ENCODE results near the gene PBLD.

Gene PBLD

DNA sequence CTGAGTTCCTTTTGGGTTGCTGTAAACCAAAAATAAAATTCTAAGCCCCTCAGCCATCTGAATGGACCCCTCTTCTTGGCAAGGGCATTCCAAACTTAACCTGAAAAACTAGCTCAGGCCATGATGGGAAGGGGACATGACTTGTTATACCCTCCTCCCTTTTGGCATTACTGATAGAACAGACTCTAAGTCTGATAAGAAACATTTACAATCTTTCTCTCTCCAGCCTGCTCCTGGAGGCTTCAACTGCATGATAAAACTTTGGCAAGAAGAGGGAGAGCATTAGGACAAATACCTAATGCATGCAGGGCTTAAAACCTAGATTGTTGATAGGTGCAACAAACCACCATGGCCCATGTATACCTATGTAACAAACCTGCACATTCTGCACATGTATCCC is 59.9 kb downstream of the PBLD start:
- TF ChIP-seq, protein P1, sequence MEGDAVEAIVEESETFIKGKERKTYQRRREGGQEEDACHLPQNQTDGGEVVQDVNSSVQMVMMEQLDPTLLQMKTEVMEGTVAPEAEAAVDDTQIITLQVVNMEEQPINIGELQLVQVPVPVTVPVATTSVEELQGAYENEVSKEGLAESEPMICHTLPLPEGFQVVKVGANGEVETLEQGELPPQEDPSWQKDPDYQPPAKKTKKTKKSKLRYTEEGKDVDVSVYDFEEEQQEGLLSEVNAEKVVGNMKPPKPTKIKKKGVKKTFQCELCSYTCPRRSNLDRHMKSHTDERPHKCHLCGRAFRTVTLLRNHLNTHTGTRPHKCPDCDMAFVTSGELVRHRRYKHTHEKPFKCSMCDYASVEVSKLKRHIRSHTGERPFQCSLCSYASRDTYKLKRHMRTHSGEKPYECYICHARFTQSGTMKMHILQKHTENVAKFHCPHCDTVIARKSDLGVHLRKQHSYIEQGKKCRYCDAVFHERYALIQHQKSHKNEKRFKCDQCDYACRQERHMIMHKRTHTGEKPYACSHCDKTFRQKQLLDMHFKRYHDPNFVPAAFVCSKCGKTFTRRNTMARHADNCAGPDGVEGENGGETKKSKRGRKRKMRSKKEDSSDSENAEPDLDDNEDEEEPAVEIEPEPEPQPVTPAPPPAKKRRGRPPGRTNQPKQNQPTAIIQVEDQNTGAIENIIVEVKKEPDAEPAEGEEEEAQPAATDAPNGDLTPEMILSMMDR (conservative IDR thresholded peaks at IDR 0.05; ENCODE audit: low read depth) = no peak
- CTCF ChIA-PET = no interaction called here
- no peak overlapping the region for H3K27ac ChIP-seq
- POLR2A ChIA-PET (ENCODE audit: low non-redundant PET) = no interaction called here
- DNase-seq (ENCODE audit: low spot score) = no peak

DNA sequence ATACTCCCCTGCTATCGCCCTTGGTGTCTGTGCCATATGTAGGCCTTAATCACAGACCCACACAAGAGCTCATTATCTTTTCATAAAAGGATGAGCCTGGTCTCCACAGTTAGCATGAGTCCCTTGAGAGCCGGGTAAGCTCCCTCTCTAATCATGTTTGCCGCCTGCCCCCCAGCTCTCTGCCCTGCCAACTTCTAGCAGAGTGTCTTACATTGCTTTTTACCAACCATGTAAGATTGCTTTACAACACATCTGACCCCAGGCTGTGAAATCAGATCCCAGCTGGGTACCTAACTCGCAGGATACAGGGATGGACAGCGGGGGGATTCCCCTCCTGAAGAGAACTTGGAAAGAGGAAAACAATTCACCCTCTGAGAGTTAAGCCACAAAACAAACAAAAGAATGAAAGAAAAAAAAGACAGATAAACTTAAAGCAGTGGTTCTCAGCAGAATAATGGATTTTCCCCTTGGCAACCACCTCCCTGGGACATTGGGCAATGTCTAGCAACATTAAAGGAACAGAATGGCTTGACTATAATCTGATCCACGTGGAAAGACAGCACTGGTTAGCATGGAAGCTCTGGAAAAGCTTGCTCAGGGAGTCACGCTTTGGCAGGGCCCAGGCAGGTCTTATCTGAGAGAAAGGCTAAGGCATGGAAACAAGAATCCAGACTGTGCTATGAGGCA is 61.4 kb downstream of the PBLD start:
- CTCF ChIA-PET = interaction anchor here (0.6 to 1.0 kb wide), 2 partner anchors 59 to 78 kb away, joined by 3 to 4 read pairs; no protein-coding TSS in a partner anchor
- no peak for DNase-seq (ENCODE audit: low spot score)
- TF ChIP-seq, protein P1 (conservative IDR thresholded peaks at IDR 0.05; ENCODE audit: low read depth) = no peak
- POLR2A ChIA-PET (ENCODE audit: low non-redundant PET) = no interaction called here
- H3K27ac ChIP-seq = no peak overlapping the region

DNA sequence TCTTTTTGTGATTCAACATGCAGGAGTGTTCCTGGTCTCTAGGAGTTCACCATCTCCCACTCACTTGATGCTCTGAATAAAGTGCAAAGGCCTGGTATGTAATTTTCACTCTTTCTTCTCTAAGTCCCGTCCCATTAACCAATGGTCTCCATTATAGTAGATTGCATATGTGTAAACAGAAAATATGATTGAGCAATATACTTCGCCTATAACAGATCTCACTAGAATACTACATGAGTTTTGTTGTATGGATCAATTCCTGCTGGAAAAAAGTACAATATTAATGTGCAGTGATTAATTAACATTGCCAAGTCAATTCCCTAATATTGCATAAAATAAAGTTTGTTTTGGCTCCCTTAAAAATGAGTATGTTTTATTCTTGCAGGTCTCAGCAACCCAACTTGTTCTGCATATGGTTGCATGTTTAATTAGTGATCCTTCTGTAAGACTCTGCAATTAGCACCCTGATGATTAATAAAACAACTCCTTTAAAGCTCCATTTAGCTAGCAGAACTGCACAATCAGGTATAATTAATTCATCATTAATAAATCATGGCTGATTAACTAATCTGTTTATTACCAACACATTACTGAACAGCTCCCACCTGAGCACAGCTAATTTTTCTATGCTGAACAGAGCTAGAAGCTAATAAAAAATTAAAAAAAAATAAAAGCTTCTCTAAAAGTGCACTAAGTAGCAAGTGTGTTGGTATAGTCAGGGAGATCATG is 63.0 kb downstream of the PBLD start:
- H3K27ac ChIP-seq = no peak overlapping the region
- no peak for DNase-seq (ENCODE audit: low spot score)
- TF ChIP-seq, protein P1 (conservative IDR thresholded peaks at IDR 0.05; ENCODE audit: low read depth) = no peak
- ChIA-PET CTCF (interaction anchor here (0.6 kb wide), 1 partner anchor 20 kb away, joined by 3 read pairs; no protein-coding TSS in a partner anchor), POLR2A (ENCODE audit: low non-redundant PET) (no interaction called here)

DNA sequence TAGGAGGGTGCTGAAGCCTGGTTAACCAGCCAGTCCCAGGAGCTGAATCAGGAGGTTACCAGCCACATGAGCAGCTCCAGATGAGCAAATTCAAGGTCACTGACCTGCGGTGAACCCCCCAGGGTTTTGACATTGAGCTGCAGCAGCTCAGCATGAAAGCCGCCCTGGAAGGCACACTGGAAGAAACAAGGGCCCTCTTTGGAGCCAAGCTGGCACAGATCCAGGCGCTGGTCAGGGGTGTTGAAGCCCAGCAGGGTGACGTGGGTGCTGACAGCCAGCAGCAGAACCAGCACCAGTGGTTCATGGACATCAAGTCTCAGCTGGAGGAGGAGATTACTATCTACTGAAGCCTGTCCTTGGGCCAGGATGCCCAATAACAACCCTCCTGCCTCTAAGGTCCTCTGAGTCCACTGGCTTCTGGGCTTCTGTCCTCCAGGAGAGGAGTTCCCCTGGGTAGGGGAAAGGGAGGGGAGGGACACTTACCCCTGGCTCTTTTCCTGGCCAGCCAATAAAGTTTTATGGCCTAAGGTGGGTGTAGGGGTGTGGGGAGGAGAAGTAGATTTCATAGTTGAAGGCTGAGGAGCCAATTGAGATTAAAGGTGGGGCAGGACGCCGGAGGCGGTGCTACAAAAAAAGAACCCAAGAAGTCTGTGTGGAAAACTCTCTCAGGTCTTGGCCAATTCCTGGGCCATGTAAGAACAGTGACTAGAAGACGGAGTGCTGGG is 71.4 kb downstream of the PBLD start:
- TF ChIP-seq, protein P1 (conservative IDR thresholded peaks at IDR 0.05; ENCODE audit: low read depth) = no peak
- CTCF ChIA-PET = interaction anchor here (0.8 to 1.1 kb wide), 2 partner anchors 31 to 49 kb away, joined by 3 read pairs; no protein-coding TSS in a partner anchor
- POLR2A ChIA-PET (ENCODE audit: low non-redundant PET) = no interaction called here
- no peak for DNase-seq (ENCODE audit: low spot score)
- H3K27ac ChIP-seq = no peak overlapping the region

DNA sequence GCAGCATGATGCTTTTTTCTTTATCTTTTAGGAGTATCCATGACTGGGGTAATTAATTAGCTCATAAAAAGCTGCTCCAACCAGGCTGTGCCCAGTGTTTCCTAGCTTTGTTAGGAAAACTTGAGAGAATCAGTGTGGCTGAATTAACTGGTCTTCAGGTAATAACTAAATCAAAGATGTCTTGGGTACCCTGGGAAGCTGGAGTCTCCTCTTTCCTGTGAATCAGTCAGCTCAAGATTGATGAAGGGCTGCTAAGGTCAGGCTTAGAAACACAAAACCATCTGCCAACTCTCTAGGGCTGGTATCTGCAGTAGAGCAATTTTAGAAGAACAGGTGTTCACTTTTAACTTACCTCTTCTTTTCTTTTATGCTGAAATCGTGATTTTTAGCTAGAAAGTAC is 79.4 kb downstream of the PBLD start:
- DNase-seq (ENCODE audit: low spot score) = no peak
- CTCF ChIA-PET = interaction anchor here (0.6 kb wide), 1 partner anchor 627 kb away, joined by 3 read pairs; no protein-coding TSS in a partner anchor
- POLR2A ChIA-PET (ENCODE audit: low non-redundant PET) = no interaction called here

More for the DNA sequence above, 79.4 kb downstream of the PBLD start:
- TF ChIP-seq, protein P1 (conservative IDR thresholded peaks at IDR 0.05; ENCODE audit: low read depth) = no peak
- H3K27ac ChIP-seq = no peak overlapping the region
